Naive thymus-derived CD4-positive, alpha-beta T cell (primary cell): ENCODE measurements around the gene PPFIBP1. TPM values are rescaled to one million over a fixed set of nuclear protein-coding genes. Genes with fewer than 3 reads are reported as not detected.

Source experiments
- ATAC-seq: fragments of 150-1000 bp; cut with Tn5 transposase; 2 replicates; pipeline ENCODE4 v1.10.0; 2021; ENCODE audit warnings: mild to moderate bottlenecking, moderate library complexity
- CTCF ChIA-PET: fragments of 350-600 bp; sonication (Branson Sonifier 250); formaldehyde crosslinking; loops from one replicate; lab custom pipeline; 2021; ENCODE audit warnings: antibody characterized with exemption; lab: Charles Lee
- POLR2A ChIA-PET: fragments of 350-600 bp; sonication (Branson Sonifier 250); formaldehyde crosslinking; loops from one replicate; lab custom pipeline; 2021; ENCODE audit warnings: antibody characterized with exemption, inconsistent platforms; lab: Charles Lee
- DNase-seq, 9 donors: peaks; one replicate each; pipeline versions ENCODE4 v3.0.0 to v3.0.0-alpha.2; 2020 to 2022; ENCODE audit warnings: mixed read lengths in 1 of 9
- H3K27ac ChIP-seq: one replicate; pipeline ENCODE4 v1.7.0; 2013; ENCODE audit warnings: mild to moderate bottlenecking, low read depth, low read length, moderate library complexity
- H3K27me3 ChIP-seq, 2 donors: one replicate each; pipeline ENCODE4 v1.7.0; 2013; ENCODE audit warnings: low read length in 2 of 2, mild to moderate bottlenecking in 2 of 2, moderate library complexity in 2 of 2; ENCODE audit not compliant: control insufficient read depth in 2 of 2, insufficient read depth in 2 of 2
- H3K36me3 ChIP-seq, 3 experiments: 1 replicate in 2 of 3; 2 replicates in 1 of 3; pipeline ENCODE4 v1.7.0; 2013; ENCODE audit warnings: low read length in 3 of 3, mild to moderate bottlenecking in 3 of 3, moderate library complexity in 1 of 3; ENCODE audit not compliant: insufficient read depth in 3 of 3, control insufficient read depth in 2 of 3
- H3K4me1 ChIP-seq, 2 donors: one replicate each; pipeline ENCODE4 v1.7.0; 2013; ENCODE audit warnings: low read length in 2 of 2, mild to moderate bottlenecking in 2 of 2, moderate library complexity in 1 of 2; ENCODE audit not compliant: control insufficient read depth in 2 of 2, insufficient read depth in 2 of 2
- H3K4me3 ChIP-seq: 2 replicates; pipeline ENCODE4 v1.7.0; 2013; ENCODE audit warnings: mild to moderate bottlenecking, low read length
- H3K9me3 ChIP-seq, 3 experiments: 1 replicate in 2 of 3; 2 replicates in 1 of 3; pipeline ENCODE4 v1.7.0; 2013; ENCODE audit warnings: low read length in 3 of 3; ENCODE audit not compliant: control insufficient read depth in 2 of 3
- H3K27ac Mint-ChIP-seq, 9 donors: one replicate each; pipeline ENCODE4 v1.8.0; 2020 to 2022; ENCODE audit warnings: mixed read lengths in 9 of 9, mild to moderate bottlenecking in 8 of 9, moderate library complexity in 5 of 9, inconsistent platforms in 2 of 9
- H3K27me3 Mint-ChIP-seq, 5 donors: one replicate each; pipeline ENCODE4 v1.8.0; 2021 to 2022; ENCODE audit warnings: mixed read lengths in 5 of 5, mild to moderate bottlenecking in 1 of 5
- H3K36me3 Mint-ChIP-seq, 5 donors: one replicate each; pipeline ENCODE4 v1.8.0; 2020 to 2022; ENCODE audit warnings: mixed read lengths in 5 of 5, mild to moderate bottlenecking in 3 of 5, inconsistent platforms in 1 of 5
- H3K4me1 Mint-ChIP-seq, 7 donors: one replicate each; pipeline ENCODE4 v1.8.0; 2020 to 2022; ENCODE audit warnings: mixed read lengths in 7 of 7, mild to moderate bottlenecking in 3 of 7, inconsistent platforms in 1 of 7
- H3K4me3 Mint-ChIP-seq, 10 donors: one replicate each; pipeline ENCODE4 v1.8.0; 2020 to 2022; ENCODE audit warnings: mild to moderate bottlenecking in 10 of 10, mixed read lengths in 10 of 10, moderate library complexity in 6 of 10, inconsistent platforms in 2 of 10
- H3K9me3 Mint-ChIP-seq, 11 donors: one replicate each; pipeline ENCODE4 v1.8.0; 2020 to 2022; ENCODE audit warnings: mixed read lengths in 11 of 11, mild to moderate bottlenecking in 4 of 11, inconsistent platforms in 1 of 11, moderate library complexity in 1 of 11
- intact Hi-C, 2 donors: fragments of 100-400 bp; cut with micrococcal nuclease; formaldehyde crosslinking; loops; one replicate each; pipeline ENCODE4 v1.15.1; 2023
- polyA plus RNA-seq, 2 donors: library from polyadenylated mRNA; unstranded; fragments of 300-500 nt; fragmentation: Illumina TruSeq; gene quantifications; one replicate each; pipeline ENCODE4 v1.2.3, GENCODE V29; 2021
- total RNA-seq, 6 experiments: library from RNA in 5 of 6; stranded (reverse) in 5 of 6; gene quantifications; 1 replicate in 5 of 6; 2 replicates in 1 of 6; pipeline ENCODE4 v1.2.3 and lab custom pipeline; 2021 to 2026

PPFIBP1 gene
- total and polyA plus RNA-seq, 7 experiments from 2014 or later, result 2.7 to 29.2 (median 5.3) TPM

- Histone ChIP-seq H3K27me3 (no peaks in the 10 kb centered on the region), H3K9me3 (no peaks in the 10 kb centered on the region), H3K4me1 (no peaks in the 10 kb centered on the region), H3K36me3 (no peaks in the 10 kb centered on the region), H3K4me3 (no peak overlapping the region), H3K27ac (no peak overlapping the region)
- peaks cover 0 to 9% (median 4%) of the 10 kb centered on the region in 5 donors for H3K36me3 Mint-ChIP-seq
- H3K4me3 Mint-ChIP-seq, result no peak overlapping the region
- ChIA-PET POLR2A (no interaction called here), CTCF (no interaction called here)
- intact Hi-C loops, result no loop called here
- DNase-seq (no peak), ATAC-seq (no peak)
- H3K27me3 Mint-ChIP-seq, result no peaks in the 10 kb centered on the region
- H3K4me1 Mint-ChIP-seq, result no peaks in the 10 kb centered on the region
- peaks cover 0 to 3% (median 0%) of the 10 kb centered on the region in 11 donors for H3K9me3 Mint-ChIP-seq
- no peak overlapping the region for H3K27ac Mint-ChIP-seq
These were observed 120.3 kb downstream of the PPFIBP1 start for GRCh38 chr12:27644158-27644845.

GRCh38 chr12:27645671-27646070 is 121.7 kb downstream of the PPFIBP1 start:
- Histone ChIP-seq H3K9me3 (no peaks in the 10 kb centered on the region), H3K4me1 (no peaks in the 10 kb centered on the region), H3K27ac (no peak overlapping the region), H3K27me3 (no peaks in the 10 kb centered on the region), H3K36me3 (no peaks in the 10 kb centered on the region), H3K4me3 (no peak overlapping the region)
- intact Hi-C loops, result no loop called here
- H3K4me1 Mint-ChIP-seq, result no peaks in the 10 kb centered on the region
- no peak overlapping the region for H3K4me3 Mint-ChIP-seq
- H3K27ac Mint-ChIP-seq, result no peak overlapping the region
- no peak for ATAC-seq
- DNase-seq, result no peak
- POLR2A ChIA-PET, result no interaction called here
- peaks cover 0 to 3% (median 0%) of the 10 kb centered on the region in 11 donors for H3K9me3 Mint-ChIP-seq
- H3K27me3 Mint-ChIP-seq, result no peaks in the 10 kb centered on the region
- CTCF ChIA-PET, result interaction anchor here (0.7 kb wide), 1 partner anchor 14 kb away, joined by 3 read pairs; no protein-coding TSS in a partner anchor
- peaks cover 0 to 9% (median 4%) of the 10 kb centered on the region in 5 donors for H3K36me3 Mint-ChIP-seq

DNA sequence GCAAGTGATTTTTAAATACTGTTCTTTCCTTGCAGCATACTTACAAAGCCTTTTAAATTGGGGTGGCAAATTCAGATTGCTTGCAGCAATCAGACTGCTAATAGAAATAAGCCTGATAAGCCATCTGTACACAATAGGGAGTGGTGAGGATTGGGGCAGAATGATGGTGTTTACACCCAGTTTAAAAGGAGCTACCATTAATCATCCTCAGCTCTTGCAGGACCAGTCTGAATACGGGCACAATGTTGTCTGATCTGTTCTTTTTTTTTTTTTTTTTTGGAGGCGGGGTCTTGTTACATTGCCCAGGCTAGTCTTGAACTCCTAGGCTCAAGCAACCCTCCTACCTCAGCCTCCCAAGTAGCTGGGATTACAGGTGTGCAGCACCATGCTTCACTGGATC is 122.1 kb downstream of the PPFIBP1 start:
- ATAC-seq (no peak), DNase-seq (no peak)
- H3K27me3 Mint-ChIP-seq, result no peaks in the 10 kb centered on the region
- peaks cover 0 to 9% (median 4%) of the 10 kb centered on the region in 5 donors for H3K36me3 Mint-ChIP-seq
- H3K9me3 ChIP-seq, result no peaks in the 10 kb centered on the region
- intact Hi-C loops, result no loop called here
- peaks cover 0 to 3% (median 0%) of the 10 kb centered on the region in 11 donors for H3K9me3 Mint-ChIP-seq
- no peaks in the 10 kb centered on the region for H3K4me1 Mint-ChIP-seq
- H3K27ac Mint-ChIP-seq, result no peak overlapping the region
- H3K36me3 ChIP-seq, result no peaks in the 10 kb centered on the region
- no peaks in the 10 kb centered on the region for H3K27me3 ChIP-seq
- no peaks in the 10 kb centered on the region for H3K4me1 ChIP-seq
- H3K4me3 ChIP-seq, result no peak overlapping the region
- ChIA-PET CTCF (interaction anchor here (0.7 kb wide), 1 partner anchor 14 kb away, joined by 3 read pairs; no protein-coding TSS in a partner anchor), POLR2A (interaction anchor here (0.5 kb wide), 1 partner anchor 326 kb away, joined by 3 read pairs; no protein-coding TSS in a partner anchor)
- no peak overlapping the region for H3K4me3 Mint-ChIP-seq
- H3K27ac ChIP-seq, result no peak overlapping the region

DNA sequence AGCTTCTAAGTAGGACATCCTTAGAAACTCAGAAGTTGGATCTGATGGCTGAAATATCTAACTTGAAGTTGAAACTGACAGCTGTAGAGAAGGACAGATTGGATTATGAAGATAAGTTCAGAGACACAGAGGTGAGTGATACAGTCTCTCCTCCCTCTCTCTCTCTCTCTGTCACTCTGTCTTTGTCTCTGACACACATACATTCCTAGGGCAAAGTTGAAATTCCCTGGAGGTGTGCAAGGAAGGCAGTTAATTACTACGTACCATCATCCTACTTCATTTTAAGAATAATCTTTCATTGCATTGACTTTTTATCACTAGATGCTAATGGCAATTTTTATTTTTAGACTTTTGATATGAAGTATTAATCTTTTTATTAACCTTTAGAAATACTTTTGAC is 126.0 kb downstream of the PPFIBP1 start:
- ChIA-PET POLR2A (no interaction called here), CTCF (interaction anchor here (0.8 kb wide), 1 partner anchor 91 kb away, joined by 3 read pairs; no protein-coding TSS in a partner anchor)
- no peaks in the 10 kb centered on the region for H3K9me3 ChIP-seq
- no peak for ATAC-seq
- Mint-ChIP-seq H3K36me3 (peaks cover 0 to 9% (median 0%) of the 10 kb centered on the region in 5 donors), H3K4me3 (no peak overlapping the region), H3K27me3 (no peaks in the 10 kb centered on the region), H3K9me3 (no peaks in the 10 kb centered on the region), H3K27ac (no peak overlapping the region), H3K4me1 (peaks cover 0 to 17% (median 0%) of the 10 kb centered on the region in 7 donors)
- no peaks in the 10 kb centered on the region for H3K36me3 ChIP-seq
- DNase-seq, result no peak
- H3K4me1 ChIP-seq, result no peaks in the 10 kb centered on the region
- no peak overlapping the region for H3K27ac ChIP-seq
- H3K4me3 ChIP-seq, result no peak overlapping the region
- intact Hi-C loops, result loop anchor here in 1 of 2 donors (5.0 kb wide), 1 partner anchor 52 kb away; no protein-coding TSS in a partner anchor
- no peaks in the 10 kb centered on the region for H3K27me3 ChIP-seq

GRCh38 chr12:27651201-27651600 is 127.2 kb downstream of the PPFIBP1 start:
- DNase-seq, result no peak

GRCh38 chr12:27652174-27652763 is 128.3 kb downstream of the PPFIBP1 start:
- H3K4me3 Mint-ChIP-seq, result no peak overlapping the region
- POLR2A ChIA-PET, result no interaction called here
- ATAC-seq, result peak; percentile 65

More at GRCh38 chr12:27651201-27651600, 127.2 kb downstream of the PPFIBP1 start:
- ChIA-PET POLR2A (no interaction called here), CTCF (interaction anchor here (0.9 to 2.6 kb wide), 2 partner anchors 9 to 217 kb away, joined by 3 to 14 read pairs; no protein-coding TSS in a partner anchor)
- peaks cover 0 to 24% (median 0%) of the 10 kb centered on the region in 7 donors for H3K4me1 Mint-ChIP-seq
- no peaks in the 10 kb centered on the region for H3K27me3 ChIP-seq
- no peak overlapping the region for H3K4me3 ChIP-seq
- no peak overlapping the region for H3K27ac ChIP-seq
- H3K27ac Mint-ChIP-seq, result no peak overlapping the region
- intact Hi-C loops, result loop anchor here in 1 of 2 donors (5.0 kb wide), 1 partner anchor 51 kb away; no protein-coding TSS in a partner anchor
- H3K4me1 ChIP-seq, result no peaks in the 10 kb centered on the region
- H3K4me3 Mint-ChIP-seq, result no peak overlapping the region
- H3K9me3 ChIP-seq, result no peaks in the 10 kb centered on the region
- H3K9me3 Mint-ChIP-seq, result no peaks in the 10 kb centered on the region
- peaks cover 0 to 4% (median 0%) of the 10 kb centered on the region in 5 donors for H3K36me3 Mint-ChIP-seq
- H3K36me3 ChIP-seq, result no peaks in the 10 kb centered on the region
- ATAC-seq, result no peak
- H3K27me3 Mint-ChIP-seq, result no peaks in the 10 kb centered on the region

More at GRCh38 chr12:27652174-27652763, 128.3 kb downstream of the PPFIBP1 start:
- H3K27me3 Mint-ChIP-seq, result no peaks in the 10 kb centered on the region
- H3K27ac Mint-ChIP-seq, result no peak overlapping the region
- peaks cover 0 to 11% (median 3%) of the 10 kb centered on the region in 5 donors for H3K36me3 Mint-ChIP-seq
- Histone ChIP-seq H3K9me3 (no peaks in the 10 kb centered on the region), H3K27ac (no peak overlapping the region), H3K4me1 (no peaks in the 10 kb centered on the region), H3K27me3 (no peaks in the 10 kb centered on the region), H3K36me3 (no peaks in the 10 kb centered on the region), H3K4me3 (no peak overlapping the region)
- intact Hi-C loops, result loop anchor here (1.0 to 5.0 kb wide), 4 partner anchors 50 to 217 kb away; partner anchors contain the start of gene PPFIBP1 (in 1 of the 2)
- CTCF ChIA-PET, result interaction anchor here (0.7 to 2.6 kb wide), 3 partner anchors 10 to 220 kb away, joined by 3 to 14 read pairs (median 3); no protein-coding TSS in a partner anchor
- H3K9me3 Mint-ChIP-seq, result no peaks in the 10 kb centered on the region
- peaks cover 0 to 24% (median 0%) of the 10 kb centered on the region in 7 donors for H3K4me1 Mint-ChIP-seq
- DNase-seq, result peak in 6 of 9 donors; percentile 26 to 53 (median 32)
